CD8-positive, alpha-beta memory T cell (primary cell): ENCODE measurements around the gene ABHD15. TPM values are rescaled to one million over a fixed set of nuclear protein-coding genes. Genes with fewer than 3 reads are reported as not detected.

Experiments used
- CTCF ChIA-PET: fragments of 350-600 bp; sonication (Branson Sonifier 250); formaldehyde crosslinking; loops from one replicate; lab custom pipeline; 2021; ENCODE audit warnings: antibody characterized with exemption; lab: Charles Lee
- POLR2A ChIA-PET: fragments of 350-600 bp; sonication (Branson Sonifier 250); formaldehyde crosslinking; loops from one replicate; lab custom pipeline; 2021; ENCODE audit warnings: antibody characterized with exemption; lab: Charles Lee
- DNase-seq, 5 donors: peaks; one replicate each; pipeline versions ENCODE4 v3.0.0 to v3.0.0-alpha.2; 2020 to 2022; ENCODE audit warnings: mixed read lengths in 1 of 5
- H3K27ac ChIP-seq: one replicate; pipeline ENCODE4 v1.7.0; 2013; ENCODE audit warnings: low read depth, mild to moderate bottlenecking, low read length, moderate library complexity
- H3K27me3 ChIP-seq: 2 replicates; pipeline ENCODE4 v1.7.0; 2013; ENCODE audit warnings: low read length, mild to moderate bottlenecking; ENCODE audit not compliant: insufficient read depth, poor library complexity, severe bottlenecking
- H3K36me3 ChIP-seq: 2 replicates; pipeline ENCODE4 v1.7.0; 2013; ENCODE audit warnings: mild to moderate bottlenecking, low read length, moderate library complexity; ENCODE audit not compliant: insufficient read depth
- H3K4me1 ChIP-seq: 2 replicates; pipeline ENCODE4 v1.7.0; 2013; ENCODE audit warnings: mild to moderate bottlenecking, low read length, moderate library complexity; ENCODE audit not compliant: insufficient read depth
- H3K4me3 ChIP-seq: 2 replicates; pipeline ENCODE4 v1.7.0; 2013; ENCODE audit warnings: mild to moderate bottlenecking, low read length
- H3K9me3 ChIP-seq: 2 replicates; pipeline ENCODE4 v1.7.0; 2013; ENCODE audit warnings: mild to moderate bottlenecking, low read length
- H3K27ac Mint-ChIP-seq, 8 donors: one replicate each; pipeline ENCODE4 v1.8.0; 2020 to 2021; ENCODE audit warnings: mixed read lengths in 8 of 8, mild to moderate bottlenecking in 6 of 8, inconsistent platforms in 3 of 8, moderate library complexity in 3 of 8
- H3K27me3 Mint-ChIP-seq, 2 donors: one replicate each; pipeline ENCODE4 v1.8.0; 2020 to 2021; ENCODE audit warnings: mixed read lengths in 2 of 2, mild to moderate bottlenecking in 1 of 2, moderate library complexity in 1 of 2
- H3K36me3 Mint-ChIP-seq, 3 donors: one replicate each; pipeline ENCODE4 v1.8.0; 2020 to 2021; ENCODE audit warnings: mixed read lengths in 3 of 3, inconsistent platforms in 1 of 3, mild to moderate bottlenecking in 1 of 3
- H3K4me1 Mint-ChIP-seq, 3 donors: one replicate each; pipeline ENCODE4 v1.8.0; 2020 to 2021; ENCODE audit warnings: mixed read lengths in 3 of 3, inconsistent platforms in 1 of 3, mild to moderate bottlenecking in 1 of 3
- H3K4me3 Mint-ChIP-seq, 7 donors: one replicate each; pipeline ENCODE4 v1.8.0; 2020 to 2021; ENCODE audit warnings: mixed read lengths in 7 of 7, mild to moderate bottlenecking in 6 of 7, moderate library complexity in 4 of 7, inconsistent platforms in 2 of 7
- H3K9me3 Mint-ChIP-seq, 5 donors: one replicate each; pipeline ENCODE4 v1.8.0; 2020 to 2022; ENCODE audit warnings: mixed read lengths in 5 of 5, mild to moderate bottlenecking in 3 of 5, moderate library complexity in 2 of 5, inconsistent platforms in 1 of 5
- polyA plus RNA-seq: library from polyadenylated mRNA; unstranded; fragments of 300-500 nt; fragmentation: Illumina TruSeq; gene quantifications from one replicate; pipeline ENCODE4 v1.2.3, GENCODE V29; 2021
- total RNA-seq, 2 experiments: library from RNA; stranded (reverse); gene quantifications; one replicate each; pipeline ENCODE4 v1.2.3, GENCODE V29; 2021

The ABHD15 gene
- total and polyA plus RNA-seq, 3 experiments from 2014 or later = 18.3 to 22.6 (median 19.3) TPM

GRCh38 chr17:29597361-29598172, 30.7 kb upstream of the ABHD15 start:
- CTCF ChIA-PET = interaction anchor here (0.9 to 3.5 kb wide), 2 partner anchors 9 to 20 kb away, joined by 3 to 18 read pairs; no protein-coding TSS in a partner anchor
- DNase-seq = no peak
- no peaks in the 10 kb centered on the region for H3K9me3 Mint-ChIP-seq
- POLR2A ChIA-PET = no interaction called here
- peaks cover 7 to 11% (median 8%) of the 10 kb centered on the region in 3 donors for H3K4me1 Mint-ChIP-seq
- no peaks in the 10 kb centered on the region for H3K36me3 ChIP-seq
- no peaks in the 10 kb centered on the region for H3K9me3 ChIP-seq
- H3K4me1 ChIP-seq = peaks cover 11% of the 10 kb centered on the region
- peak overlapping the region in 2 of 7 donors; percentile 40 to 54 for H3K4me3 Mint-ChIP-seq
- H3K27me3 Mint-ChIP-seq = no peaks in the 10 kb centered on the region
- no peak overlapping the region for H3K27ac ChIP-seq
- no peak overlapping the region for H3K27ac Mint-ChIP-seq
- H3K4me3 ChIP-seq = no peak overlapping the region
- H3K27me3 ChIP-seq = no peaks in the 10 kb centered on the region
- H3K36me3 Mint-ChIP-seq = no peaks in the 10 kb centered on the region

DNA sequence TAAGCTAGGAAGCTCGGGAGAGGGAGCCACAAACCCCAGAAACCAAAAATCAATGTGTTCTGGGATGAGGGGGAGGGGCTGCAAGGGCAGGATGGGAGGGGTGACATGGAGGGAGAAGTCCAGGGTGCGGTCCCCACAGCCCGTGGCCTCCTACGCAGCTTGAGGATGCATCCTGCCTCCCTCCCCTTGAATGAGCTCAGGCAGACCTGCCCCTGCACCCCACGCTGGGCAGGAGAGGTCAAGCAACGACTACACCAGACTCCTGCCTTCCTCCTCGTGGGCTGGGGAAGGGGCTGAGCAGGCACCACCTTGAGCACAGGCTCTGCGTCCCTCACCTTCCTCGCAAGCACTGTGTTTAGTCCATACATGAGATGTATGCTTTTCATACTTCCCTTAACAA, 30.0 kb upstream of the ABHD15 start:
- Mint-ChIP-seq H3K36me3 (no peaks in the 10 kb centered on the region), H3K4me1 (peaks cover 12 to 19% (median 16%) of the 10 kb centered on the region in 3 donors), H3K9me3 (no peaks in the 10 kb centered on the region), H3K27me3 (no peaks in the 10 kb centered on the region), H3K27ac (no peak overlapping the region), H3K4me3 (peak overlapping the region in 2 of 7 donors; percentile 40 to 54)
- Histone ChIP-seq H3K36me3 (no peaks in the 10 kb centered on the region), H3K27ac (no peak overlapping the region), H3K9me3 (no peaks in the 10 kb centered on the region), H3K27me3 (no peaks in the 10 kb centered on the region), H3K4me3 (no peak overlapping the region), H3K4me1 (peaks cover 19% of the 10 kb centered on the region)
- ChIA-PET CTCF (interaction anchor here (1.9 to 3.5 kb wide), 2 partner anchors 16 to 21 kb away, joined by 7 to 18 read pairs; no protein-coding TSS in a partner anchor), POLR2A (interaction anchor here (0.9 kb wide), 1 partner anchor 18 kb away, joined by 3 read pairs; no protein-coding TSS in a partner anchor)
- DNase-seq = no peak

- H3K27me3 ChIP-seq = no peaks in the 10 kb centered on the region
- no peak overlapping the region for H3K4me3 ChIP-seq
- H3K36me3 ChIP-seq = no peaks in the 10 kb centered on the region
- H3K4me3 Mint-ChIP-seq = no peak overlapping the region
- H3K9me3 ChIP-seq = no peaks in the 10 kb centered on the region
- no peak overlapping the region for H3K27ac Mint-ChIP-seq
- no peaks in the 10 kb centered on the region for H3K27me3 Mint-ChIP-seq
- no peak overlapping the region for H3K27ac ChIP-seq
- no peak for DNase-seq
- no peaks in the 10 kb centered on the region for H3K36me3 Mint-ChIP-seq
- ChIA-PET CTCF (interaction anchor here (1.9 to 6.2 kb wide), 3 partner anchors 17 to 21 kb away, joined by 7 to 113 read pairs (median 18); no protein-coding TSS in a partner anchor), POLR2A (interaction anchor here (0.9 kb wide), 1 partner anchor 19 kb away, joined by 3 read pairs; no protein-coding TSS in a partner anchor)
- H3K9me3 Mint-ChIP-seq = no peaks in the 10 kb centered on the region
- H3K4me1 ChIP-seq = peaks cover 25% of the 10 kb centered on the region
- H3K4me1 Mint-ChIP-seq = peaks cover 18 to 25% (median 23%) of the 10 kb centered on the region in 3 donors
These were observed 29.3 kb upstream of the ABHD15 start for GRCh38 chr17:29595943-29596774.

DNA sequence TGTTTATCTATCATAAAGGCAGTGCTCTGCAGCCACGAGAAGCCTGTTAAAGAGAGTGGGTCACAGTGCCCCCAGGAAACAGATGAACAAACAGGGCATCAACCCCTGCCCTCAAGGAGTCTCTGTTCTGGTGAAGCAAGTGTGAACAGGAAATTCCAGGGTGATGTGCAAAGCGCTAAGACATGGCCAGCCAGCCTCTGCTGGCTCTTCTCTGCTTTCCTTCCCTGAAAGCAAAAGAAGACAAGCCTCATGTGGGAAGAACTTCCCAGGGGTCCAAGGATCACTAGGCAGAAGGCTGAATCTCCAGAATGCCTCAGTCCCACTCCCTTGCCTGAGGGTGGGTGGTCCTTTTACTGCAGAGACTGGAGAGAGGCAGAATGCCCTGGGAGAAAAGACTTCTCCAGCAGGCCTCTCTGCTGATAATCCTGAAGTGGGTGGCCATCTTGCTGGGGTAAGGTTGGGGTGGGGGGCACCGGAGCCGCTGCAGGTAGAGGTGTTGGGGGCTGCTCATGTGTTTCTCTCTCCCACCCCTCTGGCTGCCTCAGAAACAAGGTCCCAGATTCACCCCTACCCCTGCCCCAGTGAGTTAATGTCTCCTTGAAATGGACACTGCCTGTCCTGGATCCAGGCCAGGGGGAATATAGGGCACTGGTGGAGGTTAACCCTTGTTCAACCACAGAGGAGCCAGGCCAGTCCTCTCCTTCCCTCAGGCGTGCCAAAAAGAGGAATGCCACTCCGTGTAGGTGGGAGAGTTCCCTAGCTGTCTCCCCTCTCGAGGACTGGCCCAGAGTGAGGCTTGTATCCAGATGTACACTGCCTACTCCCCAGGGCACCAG, 28.5 kb upstream of the ABHD15 start:
- Mint-ChIP-seq H3K27ac (no peak overlapping the region), H3K36me3 (no peaks in the 10 kb centered on the region), H3K4me3 (peak overlapping the region in 6 of 7 donors; percentile 34 to 81 (median 64)), H3K9me3 (no peaks in the 10 kb centered on the region), H3K27me3 (no peaks in the 10 kb centered on the region), H3K4me1 (peaks cover 24 to 34% (median 29%) of the 10 kb centered on the region in 3 donors)
- H3K9me3 ChIP-seq = no peaks in the 10 kb centered on the region
- H3K27ac ChIP-seq = no peak overlapping the region
- no peaks in the 10 kb centered on the region for H3K36me3 ChIP-seq
- ChIA-PET CTCF (interaction anchor here (1.9 to 6.2 kb wide), 4 partner anchors 18 to 22 kb away, joined by 7 to 113 read pairs (median 63); no protein-coding TSS in a partner anchor), POLR2A (interaction anchor here (1.0 kb wide), 1 partner anchor 22 kb away, joined by 3 read pairs; no protein-coding TSS in a partner anchor)
- no peak for DNase-seq
- H3K4me1 ChIP-seq = peaks cover 33% of the 10 kb centered on the region
- no peak overlapping the region for H3K4me3 ChIP-seq
- H3K27me3 ChIP-seq = no peaks in the 10 kb centered on the region

DNA sequence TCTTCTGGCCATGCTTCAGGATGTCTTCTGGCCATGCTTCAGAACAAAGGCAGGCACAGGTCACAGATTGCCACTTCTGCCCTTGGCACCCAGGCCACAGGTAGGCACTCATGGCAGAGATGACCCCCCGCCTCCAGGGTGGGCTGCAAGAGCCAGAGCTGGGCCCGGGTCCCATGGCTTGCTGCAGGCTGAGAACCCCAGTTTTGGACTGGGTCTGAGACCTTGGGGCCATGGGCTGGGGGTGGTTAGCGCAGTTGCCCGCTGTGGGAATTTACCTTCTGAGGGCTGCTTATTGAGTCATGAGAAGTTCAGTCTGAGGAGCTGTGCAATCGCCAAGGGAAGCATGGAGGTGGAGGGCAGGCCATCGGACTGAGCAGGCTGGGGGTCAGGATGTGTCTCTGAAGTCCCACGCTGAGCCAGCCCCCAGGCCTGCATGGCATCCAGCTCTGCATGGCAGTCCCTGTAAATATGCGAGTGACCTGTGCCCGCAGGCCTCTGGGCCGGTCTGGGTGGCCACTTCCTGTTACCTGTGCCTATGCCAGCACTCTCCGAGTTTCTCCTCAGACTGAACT, 27.8 kb upstream of the ABHD15 start:
- CTCF ChIA-PET = interaction anchor here (0.8 to 6.2 kb wide), 4 partner anchors 9 to 21 kb away, joined by 3 to 113 read pairs (median 64); no protein-coding TSS in a partner anchor
- no peak overlapping the region for H3K27ac Mint-ChIP-seq

DNA sequence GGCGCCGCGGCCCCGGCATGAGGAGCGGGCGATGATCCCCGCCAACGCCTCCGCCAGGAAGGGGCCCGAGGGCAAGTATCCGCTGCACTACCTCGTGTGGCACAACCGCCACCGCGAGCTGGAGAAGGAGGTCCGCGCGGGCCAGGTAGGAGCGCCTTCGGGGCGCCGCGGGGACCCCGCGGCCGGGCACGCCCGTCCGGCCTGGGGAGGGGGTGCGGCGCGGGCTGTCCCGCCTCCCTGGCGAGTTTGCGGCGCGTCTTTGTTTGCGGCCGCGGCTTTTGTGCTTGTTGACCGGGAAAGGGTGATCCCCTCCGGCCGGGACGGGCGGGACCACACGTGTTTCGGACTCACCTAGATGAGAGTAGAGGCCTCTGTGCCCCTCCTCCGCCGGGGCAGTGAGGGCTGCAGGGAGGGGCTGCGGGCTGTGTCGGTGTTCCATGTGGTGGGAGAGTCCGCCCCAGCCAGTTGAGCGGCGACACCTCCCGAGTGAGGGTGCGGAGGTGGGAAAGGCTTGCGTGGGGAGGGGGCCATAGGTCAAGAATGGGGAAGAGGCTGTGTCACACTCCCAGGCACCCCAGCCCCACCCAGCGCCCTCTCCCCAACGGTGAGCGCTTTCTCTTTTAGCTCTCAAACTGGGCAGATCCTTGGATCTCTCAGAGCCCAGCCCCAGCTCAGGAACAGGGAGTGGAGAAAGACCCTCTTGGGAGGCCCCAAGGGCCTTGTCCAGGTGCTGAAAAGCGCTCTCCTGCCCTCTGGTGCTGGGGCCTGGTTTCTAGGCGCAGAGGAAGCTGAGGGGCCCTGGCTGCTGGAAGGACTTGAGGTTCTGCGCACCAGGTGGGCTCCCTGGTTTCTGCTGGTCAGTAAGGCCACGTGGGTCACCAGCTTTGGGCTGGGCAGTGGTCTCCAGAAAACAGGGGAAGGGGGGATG, 27.0 kb upstream of the ABHD15 start:
- Histone ChIP-seq H3K27ac (no peak overlapping the region), H3K4me1 (peaks cover 39% of the 10 kb centered on the region), H3K27me3 (no peaks in the 10 kb centered on the region), H3K9me3 (no peaks in the 10 kb centered on the region), H3K36me3 (no peaks in the 10 kb centered on the region), H3K4me3 (peak overlapping the region; percentile 43)
- CTCF ChIA-PET = interaction anchor here (0.8 to 6.2 kb wide), 6 partner anchors 10 to 224 kb away, joined by 3 to 113 read pairs (median 22); no protein-coding TSS in a partner anchor
- Mint-ChIP-seq H3K27me3 (no peaks in the 10 kb centered on the region), H3K4me1 (peaks cover 29 to 40% (median 34%) of the 10 kb centered on the region in 3 donors), H3K9me3 (no peaks in the 10 kb centered on the region), H3K27ac (peak overlapping the region in 1 of 8 donors; percentile 47), H3K36me3 (peaks cover 0 to 1% (median 0%) of the 10 kb centered on the region in 3 donors), H3K4me3 (peak overlapping the region; percentile 61 to 90 (median 74))
- peak in 1 of 5 donors; percentile 36 for DNase-seq
- POLR2A ChIA-PET = interaction anchor here (1.0 to 2.2 kb wide), 5 partner anchors 22 to 29 kb away, joined by 3 to 20 read pairs (median 9); partner anchors contain the start of genes CORO6 and TP53I13

More for the DNA sequence above, 27.8 kb upstream of the ABHD15 start:
- Histone ChIP-seq H3K36me3 (no peaks in the 10 kb centered on the region), H3K9me3 (no peaks in the 10 kb centered on the region), H3K4me3 (no peak overlapping the region), H3K27ac (no peak overlapping the region), H3K27me3 (no peaks in the 10 kb centered on the region), H3K4me1 (peaks cover 39% of the 10 kb centered on the region)
- Mint-ChIP-seq H3K4me1 (peaks cover 29 to 40% (median 34%) of the 10 kb centered on the region in 3 donors), H3K36me3 (peaks cover 0 to 1% (median 0%) of the 10 kb centered on the region in 3 donors), H3K27me3 (no peaks in the 10 kb centered on the region), H3K4me3 (peak overlapping the region; percentile 61 to 90 (median 78)), H3K9me3 (no peaks in the 10 kb centered on the region)
- no peak for DNase-seq
- POLR2A ChIA-PET = interaction anchor here (1.0 kb wide), 1 partner anchor 22 kb away, joined by 3 read pairs; no protein-coding TSS in a partner anchor
